ENCODE measurements around the gene UGT1A8.
"Not testable (repeated sequence)": the region's sequence is repeated elsewhere in the genome, so short reads cannot be mapped to it uniquely, and the experiment has no call there.

UGT1A8 gene

GRCh38 chr2:233617476-233617875 lies at the start of gene UGT1A8:
Gene UGT1A8, plus strand, starts transcription at chr2:233617633. Its CDS starts 75 bp downstream, at chr2:233617708.
- not testable (repeated sequence) for DNase-seq (ENCODE audit: low spot score)

GRCh38 chr2:233571001-233571400 lies 46.4 kb upstream of the UGT1A8 start:
- DNase-seq (ENCODE audit: low spot score): no peak

GRCh38 chr2:233571462-233571861 lies 46.0 kb upstream of the UGT1A8 start:
- DNase-seq (ENCODE audit: low spot score): no peak

GRCh38 chr2:233572468-233572867 lies 45.0 kb upstream of the UGT1A8 start:
- no peak for DNase-seq (ENCODE audit: low spot score)

DNA sequence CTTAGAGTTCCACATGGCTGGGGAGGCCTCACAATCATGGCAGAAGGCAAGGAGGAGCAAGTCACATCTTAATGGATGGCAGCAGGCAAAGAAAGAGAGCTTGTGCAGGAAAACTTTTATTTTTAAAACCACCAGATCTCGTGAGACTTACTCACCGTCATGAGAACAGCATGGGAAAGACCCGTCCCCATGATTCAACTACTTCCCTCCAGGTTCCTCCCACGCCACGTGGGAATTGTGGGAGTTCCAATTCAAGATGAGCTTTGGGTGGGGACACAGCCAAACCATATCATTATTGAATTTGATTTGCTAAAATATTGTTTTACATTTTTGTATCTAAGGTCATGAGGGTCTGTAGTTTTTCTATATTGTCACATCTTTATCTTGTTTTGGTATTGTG lies 40.1 kb upstream of the UGT1A8 start:
- DNase-seq (ENCODE audit: low spot score): not testable (repeated sequence)

DNA sequence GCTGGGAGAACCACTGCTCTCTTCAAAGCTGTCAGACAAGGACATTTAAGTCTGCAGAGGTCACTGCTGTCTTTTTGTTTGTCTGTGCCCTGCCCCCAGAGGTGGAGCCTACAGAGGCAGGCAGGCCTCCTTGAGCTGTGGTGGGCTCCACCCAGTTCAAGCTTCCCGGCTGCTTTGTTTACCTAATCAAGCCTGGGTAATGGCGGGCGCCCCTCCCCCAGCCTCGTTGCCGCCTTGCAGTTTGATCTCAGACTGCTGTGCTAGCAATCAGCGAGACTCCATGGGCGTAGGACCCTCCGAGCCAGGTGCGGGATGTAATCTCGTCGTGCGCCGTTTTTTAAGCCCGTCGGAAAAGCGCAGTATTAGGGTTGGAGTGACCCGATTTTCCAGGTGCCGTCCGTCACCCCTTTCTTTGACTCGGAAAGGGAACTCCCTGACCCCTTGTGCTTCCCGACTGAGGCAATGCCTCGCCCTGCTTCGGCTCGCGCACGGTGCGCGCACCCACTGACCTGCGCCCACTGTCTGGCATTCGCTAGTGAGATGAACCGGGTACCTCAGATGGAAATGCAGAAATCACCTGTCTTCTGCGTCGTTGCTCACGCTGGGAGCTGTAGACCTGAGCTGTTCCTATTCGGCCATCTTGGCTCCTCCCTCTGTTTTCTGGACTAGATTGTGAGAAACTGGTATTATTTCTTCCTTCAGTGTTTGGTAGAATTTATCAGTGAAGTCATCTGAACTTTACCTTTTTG lies 34.0 kb upstream of the UGT1A8 start:
- not testable (repeated sequence) for DNase-seq (ENCODE audit: low spot score)

DNA sequence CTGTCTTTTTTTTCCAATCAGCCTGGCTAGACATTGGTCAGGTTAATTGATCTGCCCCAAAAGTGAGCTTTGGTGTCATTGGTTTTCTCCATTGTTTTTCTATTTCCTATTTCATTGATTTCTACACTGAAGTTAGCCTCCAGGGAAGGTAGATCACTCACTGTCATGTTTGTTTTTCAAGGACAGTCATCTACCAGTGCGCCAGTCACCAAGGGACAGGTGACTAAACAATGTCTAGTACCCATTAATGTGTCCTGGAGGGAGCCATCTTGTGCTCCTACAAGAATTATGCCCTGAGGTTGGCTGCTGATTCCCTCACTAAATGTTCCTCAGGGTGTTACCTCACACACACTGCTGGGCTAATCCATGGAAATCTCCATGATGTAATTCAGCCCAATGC lies 33.2 kb upstream of the UGT1A8 start:
- no peak for DNase-seq (ENCODE audit: low spot score)

DNA sequence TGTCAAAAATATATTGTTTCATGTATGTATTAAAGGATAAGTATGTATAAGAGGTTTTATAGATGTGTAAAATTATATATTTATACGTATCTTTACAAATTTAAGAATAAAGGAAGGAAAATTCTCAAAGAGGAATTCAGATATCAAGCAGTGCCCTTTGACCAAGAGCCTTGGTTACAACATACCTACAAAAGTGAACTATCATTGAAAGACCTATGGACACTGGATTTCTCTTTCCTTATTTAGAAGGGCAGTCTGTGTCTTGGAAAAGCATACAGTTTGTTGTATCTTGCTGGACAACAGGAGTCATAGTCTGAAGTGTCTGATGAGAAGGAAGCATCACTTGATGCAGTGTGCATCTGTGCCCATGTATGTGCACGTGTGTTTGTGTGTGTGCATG lies 29.0 kb upstream of the UGT1A8 start:
- no peak for DNase-seq (ENCODE audit: low spot score)

GRCh38 chr2:233592706-233593105 lies 24.7 kb upstream of the UGT1A8 start:
- not testable (repeated sequence) for DNase-seq (ENCODE audit: low spot score)

DNA sequence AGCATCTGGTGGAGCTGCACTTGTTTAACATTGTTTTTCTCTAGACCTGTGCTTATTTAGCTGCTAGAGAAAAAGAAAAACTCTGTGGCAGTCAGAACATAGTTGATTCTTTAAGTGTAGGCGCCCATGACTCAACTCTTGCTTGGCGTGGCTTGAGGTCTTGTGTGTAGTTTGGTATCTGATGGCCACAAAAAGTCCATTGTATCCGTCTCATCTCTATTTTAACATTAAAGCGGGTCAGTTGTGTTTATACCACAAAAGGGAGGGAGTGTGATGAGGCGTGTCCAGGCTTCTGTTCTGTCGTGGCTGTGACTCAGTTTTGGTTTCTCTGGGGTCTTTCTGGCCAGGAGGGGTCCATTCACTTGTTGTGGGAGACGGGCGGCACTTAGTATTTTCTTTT lies 24.2 kb upstream of the UGT1A8 start:
- no peak for DNase-seq (ENCODE audit: low spot score)

- no peak for DNase-seq (ENCODE audit: low spot score)
These were observed 19.9 kb upstream of the UGT1A8 start for GRCh38 chr2:233597522-233597921.

- DNase-seq (ENCODE audit: low spot score): no peak
These were observed 18.5 kb upstream of the UGT1A8 start for GRCh38 chr2:233598952-233599351.

GRCh38 chr2:233600386-233600785 lies 17.0 kb upstream of the UGT1A8 start:
- no peak for DNase-seq (ENCODE audit: low spot score)

GRCh38 chr2:233602076-233602475 lies 15.4 kb upstream of the UGT1A8 start:
- no peak for DNase-seq (ENCODE audit: low spot score)

GRCh38 chr2:233603520-233603919 lies 13.9 kb upstream of the UGT1A8 start:
- no peak for DNase-seq (ENCODE audit: low spot score)

DNA sequence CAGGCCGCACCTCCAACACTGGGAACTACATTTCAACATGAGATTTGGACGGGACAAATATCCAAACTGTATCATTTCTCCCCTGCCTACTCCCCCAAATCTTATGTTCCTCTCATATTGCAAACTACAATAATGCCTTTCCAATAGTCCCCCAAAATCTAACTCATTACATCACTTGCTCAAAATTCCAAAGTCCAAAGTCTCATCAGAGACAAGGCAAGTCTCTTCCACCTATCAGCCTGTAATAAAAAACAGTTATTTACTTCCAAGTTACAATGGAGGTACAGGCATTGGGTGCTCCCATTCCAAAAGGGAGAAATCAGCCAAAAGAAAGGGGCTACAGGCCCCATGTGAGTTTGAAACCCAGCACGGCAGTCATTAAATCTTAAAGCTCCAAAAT lies 12.6 kb upstream of the UGT1A8 start:
- DNase-seq (ENCODE audit: low spot score): no peak

DNA sequence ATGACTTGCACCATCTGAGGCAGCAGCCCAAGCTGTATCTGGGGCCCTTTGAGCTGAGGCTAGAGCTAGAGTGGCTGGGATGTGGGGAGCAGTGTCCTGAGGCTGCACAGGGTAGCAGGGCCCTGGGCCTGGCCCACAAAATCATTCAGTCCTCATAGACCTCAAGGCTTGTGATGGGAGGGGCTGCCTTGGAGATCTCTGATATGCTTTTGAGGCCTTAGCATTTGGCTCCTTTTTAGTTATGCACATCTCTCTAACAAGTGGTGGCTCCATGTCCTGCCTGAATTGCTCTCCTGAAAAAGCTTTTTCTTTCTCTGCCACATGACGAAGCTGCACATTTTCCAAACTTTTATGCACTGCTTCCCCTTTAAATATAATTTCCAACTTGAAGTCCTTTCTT lies 11.8 kb upstream of the UGT1A8 start:
- DNase-seq (ENCODE audit: low spot score): no peak

DNA sequence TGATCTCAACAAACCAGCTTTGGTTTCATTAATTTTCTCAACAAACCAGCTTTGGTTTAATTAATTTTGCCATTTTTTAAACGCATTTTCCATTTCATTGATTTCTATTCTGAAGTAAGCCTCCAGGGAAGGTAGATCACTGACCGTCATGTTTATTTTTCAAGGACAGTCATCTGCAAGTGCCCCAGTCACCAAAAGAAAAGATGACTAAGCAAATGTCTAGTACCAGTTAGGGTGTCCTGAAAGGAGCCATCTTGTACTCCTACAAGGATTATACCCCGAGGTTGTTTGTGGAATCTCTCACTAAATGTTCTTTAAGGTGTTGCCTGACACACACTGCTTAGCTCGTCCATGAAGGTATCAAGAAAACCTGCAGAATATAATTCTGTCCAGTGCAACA lies 6.1 kb upstream of the UGT1A8 start:
- DNase-seq (ENCODE audit: low spot score): no peak

- DNase-seq (ENCODE audit: low spot score): no peak
These were observed 2.8 kb downstream of the UGT1A8 start for GRCh38 chr2:233620204-233620603.

GRCh38 chr2:233621863-233622262 lies 4.4 kb downstream of the UGT1A8 start:
- DNase-seq (ENCODE audit: low spot score): not testable (repeated sequence)

- DNase-seq (ENCODE audit: low spot score): no peak
These were observed 10.0 kb downstream of the UGT1A8 start for GRCh38 chr2:233627331-233628025.

DNA sequence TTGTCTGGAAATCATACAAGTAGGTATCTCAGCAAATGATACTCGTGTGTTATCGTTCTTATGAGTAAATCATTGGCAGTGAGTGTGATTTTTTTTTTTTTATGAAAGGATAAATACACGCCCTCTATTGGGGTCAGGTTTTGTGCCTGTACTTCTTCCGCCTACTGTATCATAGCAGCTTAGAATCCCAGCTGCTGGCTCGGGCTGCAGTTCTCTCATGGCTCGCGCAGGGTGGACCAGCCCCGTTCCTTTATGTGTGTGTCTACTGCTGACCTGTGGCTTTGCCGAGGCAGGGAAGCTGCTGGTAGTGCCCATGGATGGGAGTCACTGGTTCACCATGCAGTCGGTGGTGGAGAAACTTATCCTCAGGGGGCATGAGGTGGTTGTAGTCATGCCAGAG lies 18.9 kb downstream of the UGT1A8 start, which contains the start of gene UGT1A10:
TSS of gene UGT1A10 (plus strand) at position 143 of the 400 bp plus-strand sequence. CDS start at position 218, 75 bp downstream.
- not testable (repeated sequence) for DNase-seq (ENCODE audit: low spot score)

GRCh38 chr2:233638836-233639235 lies 21.4 kb downstream of the UGT1A8 start:
- DNase-seq (ENCODE audit: low spot score): no peak

Measured in putamen (tissue), 1 donor.